DMS114 treated with DMSO at 0.1 percent for 48 hours (cell line): ENCODE measurements around the gene TMEM272.
A peak's percentile ranks its signal among the peaks of the same experiment; 100 is the strongest.

Source experiments
- DNase-seq: peaks from one replicate; lab custom pipeline; 2025; ENCODE audit not compliant: unreplicated experiment; lab: John Stamatoyannopoulos, UW

Gene TMEM272

GRCh38 chr13:51807041-51807440 lies 37.9 kb downstream of the TMEM272 start:
- no peak for DNase-seq

GRCh38 chr13:51806566-51806965 lies 38.4 kb downstream of the TMEM272 start:
- DNase-seq = no peak

- no peak for DNase-seq
These were observed 39.1 kb downstream of the TMEM272 start for GRCh38 chr13:51805925-51806324.

GRCh38 chr13:51805313-51805712 lies 39.7 kb downstream of the TMEM272 start:
- DNase-seq = no peak

GRCh38 chr13:51804295-51805172 lies 40.4 kb downstream of the TMEM272 start:
- DNase-seq = no peak

- peak; percentile 21 for DNase-seq
These were observed 41.3 kb downstream of the TMEM272 start, which contains the start of gene DHRS12 for GRCh38 chr13:51803422-51804294. TSS of gene DHRS12 (minus strand) at chr13:51804163. CDS start at chr13:51799659, 4,504 bp downstream.

- DNase-seq = no peak
These were observed 42.2 kb downstream of the TMEM272 start for GRCh38 chr13:51802631-51803418.

- no peak for DNase-seq
These were observed 43.3 kb downstream of the TMEM272 start for GRCh38 chr13:51801631-51802099.

- no peak for DNase-seq
These were observed 44.5 kb downstream of the TMEM272 start for GRCh38 chr13:51800486-51800885.

GRCh38 chr13:51799261-51799660 lies 45.7 kb downstream of the TMEM272 start:
- no peak for DNase-seq

GRCh38 chr13:51797664-51798488 lies 47.1 kb downstream of the TMEM272 start:
- no peak for DNase-seq

GRCh38 chr13:51796546-51796945 lies 48.4 kb downstream of the TMEM272 start:
- no peak for DNase-seq

GRCh38 chr13:51795419-51795818 lies 49.6 kb downstream of the TMEM272 start:
- no peak for DNase-seq

GRCh38 chr13:51794964-51795363 lies 50.0 kb downstream of the TMEM272 start:
- DNase-seq = no peak

GRCh38 chr13:51793570-51794271 lies 51.3 kb downstream of the TMEM272 start:
- no peak for DNase-seq

- DNase-seq = no peak
These were observed 58.3 kb downstream of the TMEM272 start for GRCh38 chr13:51786425-51787265.

GRCh38 chr13:51785712-51786424 lies 59.1 kb downstream of the TMEM272 start:
- no peak for DNase-seq

GRCh38 chr13:51784097-51784496 lies 60.9 kb downstream of the TMEM272 start:
- no peak for DNase-seq
